ENCODE results near the gene SF3B3. TPM values are rescaled to one million over a fixed set of nuclear protein-coding genes. Genes with fewer than 3 reads are reported as not detected.

The SF3B3 gene
- polyA plus RNA-seq, 1 of the 3 experiments (the other 2 are of a cell fraction) = 81.7 TPM

DNA sequence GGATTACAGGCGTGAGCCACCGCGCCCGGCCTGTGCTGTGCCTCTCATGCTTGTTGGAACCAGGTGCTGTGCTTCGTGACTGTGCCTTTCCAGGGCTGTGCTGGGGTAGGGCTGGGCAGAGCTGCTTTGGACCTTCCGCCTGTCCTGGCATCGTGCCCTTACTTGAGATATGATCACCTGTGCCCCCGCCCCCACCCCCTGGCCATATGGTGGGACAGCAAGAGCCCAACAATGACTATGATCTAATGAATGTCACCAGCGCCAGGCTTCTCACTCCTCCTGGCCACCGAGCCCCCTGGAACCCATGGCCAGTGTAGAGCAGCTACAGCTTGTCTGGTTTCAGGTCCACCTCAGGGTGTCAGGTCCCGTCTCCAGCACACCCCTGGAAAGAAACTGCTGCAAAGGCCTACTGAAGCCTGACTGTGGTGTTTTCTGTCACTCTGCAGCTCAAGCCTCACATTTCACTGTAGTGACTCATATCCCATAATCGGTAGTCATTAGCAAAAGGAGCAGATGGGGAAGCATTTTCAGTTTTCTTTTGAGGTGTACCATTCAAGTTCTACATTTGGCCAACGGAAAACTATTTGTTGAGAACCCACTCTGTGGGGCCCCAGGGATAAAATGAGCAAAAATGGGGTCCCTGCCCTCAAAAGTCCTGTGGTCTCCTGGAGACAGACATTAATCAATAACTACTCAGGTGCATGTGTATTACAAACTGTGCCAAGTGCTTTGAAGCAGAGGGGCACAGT, 47.2 kb upstream of the SF3B3 start:
- H3K4me1 ChIP-seq (ENCODE audit: control insufficient read depth in 1 of 2, insufficient read depth in 2 of 2, low read depth in 1 of 2, low read length in 1 of 2) = peaks cover 10 to 11% of the 10 kb centered on the region in 2 experiments; a peak in 3 of 4 replicates
- H3K9ac ChIP-seq = peak overlapping the region; percentile 43; the same call in 1 of the 2 replicates
- H3K36me3 ChIP-seq (replicated peaks in 1 of 2; ENCODE audit: control insufficient read depth in 1 of 2, insufficient read depth in 2 of 2, low read length in 1 of 2) = peaks cover 0 to 33% of the 10 kb centered on the region in 2 experiments
- ChIA-PET CTCF (no interaction called here), POLR2A (no interaction called here)
- TF ChIP-seq TEAD4 (IDR thresholded peaks at IDR 0.05; ENCODE audit: borderline replicate concordance, insufficient read depth) = 0 out of 2 replicates have a peak, but pooled peaks have one; percentile 39
- 0 out of 2 replicates have a peak, but pooled peaks have one; percentile 24 for TF ChIP-seq POLR2AphosphoS5 (IDR thresholded peaks at IDR 0.05; ENCODE audit: low read depth, low read length)
- no peak for TF ChIP-seq GABPA (IDR thresholded peaks at IDR 0.05; ENCODE audit: low read depth)
- TF ChIP-seq FOSL2 (IDR thresholded peaks at IDR 0.05; ENCODE audit: borderline replicate concordance, low read depth) = peak; percentile 86
- peak; percentile 72 for TF ChIP-seq GATA2 (CRISPR knock-in tag; IDR thresholded peaks at IDR 0.05)
- no peak for TF ChIP-seq TAF1 (IDR thresholded peaks at IDR 0.05; ENCODE audit: borderline replicate concordance, low read depth, low read length)
- TF ChIP-seq, protein P1, sequence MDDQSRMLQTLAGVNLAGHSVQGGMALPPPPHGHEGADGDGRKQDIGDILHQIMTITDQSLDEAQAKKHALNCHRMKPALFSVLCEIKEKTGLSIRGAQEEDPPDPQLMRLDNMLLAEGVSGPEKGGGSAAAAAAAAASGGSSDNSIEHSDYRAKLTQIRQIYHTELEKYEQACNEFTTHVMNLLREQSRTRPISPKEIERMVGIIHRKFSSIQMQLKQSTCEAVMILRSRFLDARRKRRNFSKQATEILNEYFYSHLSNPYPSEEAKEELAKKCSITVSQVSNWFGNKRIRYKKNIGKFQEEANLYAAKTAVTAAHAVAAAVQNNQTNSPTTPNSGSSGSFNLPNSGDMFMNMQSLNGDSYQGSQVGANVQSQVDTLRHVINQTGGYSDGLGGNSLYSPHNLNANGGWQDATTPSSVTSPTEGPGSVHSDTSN (IDR thresholded peaks at IDR 0.05) = peak; percentile 87
- peak; percentile 45; the same call in 1 of the 2 replicates for TF ChIP-seq NFIC (IDR thresholded peaks at IDR 0.05; ENCODE audit: borderline replicate concordance)
- TF ChIP-seq SMC3 (IDR thresholded peaks at IDR 0.05; ENCODE audit: low read depth, low read length) = 0 out of 2 replicates have a peak, but pooled peaks have one; percentile 3
- TF ChIP-seq TCF12 (IDR thresholded peaks at IDR 0.05) = peak; percentile 81
- peak; percentile 18 for TF ChIP-seq CHD2 (IDR thresholded peaks at IDR 0.05; ENCODE audit: low read length, partially characterized antibody)
- TF ChIP-seq, protein P2, sequence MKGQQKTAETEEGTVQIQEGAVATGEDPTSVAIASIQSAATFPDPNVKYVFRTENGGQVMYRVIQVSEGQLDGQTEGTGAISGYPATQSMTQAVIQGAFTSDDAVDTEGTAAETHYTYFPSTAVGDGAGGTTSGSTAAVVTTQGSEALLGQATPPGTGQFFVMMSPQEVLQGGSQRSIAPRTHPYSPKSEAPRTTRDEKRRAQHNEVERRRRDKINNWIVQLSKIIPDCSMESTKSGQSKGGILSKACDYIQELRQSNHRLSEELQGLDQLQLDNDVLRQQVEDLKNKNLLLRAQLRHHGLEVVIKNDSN (IDR thresholded peaks at IDR 0.05; ENCODE audit: borderline replicate concordance, low read depth) = no peak
- TF ChIP-seq, protein P3, sequence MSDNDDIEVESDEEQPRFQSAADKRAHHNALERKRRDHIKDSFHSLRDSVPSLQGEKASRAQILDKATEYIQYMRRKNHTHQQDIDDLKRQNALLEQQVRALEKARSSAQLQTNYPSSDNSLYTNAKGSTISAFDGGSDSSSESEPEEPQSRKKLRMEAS (IDR thresholded peaks at IDR 0.05; ENCODE audit: low read depth) = 0 out of 2 replicates have a peak, but pooled peaks have one; percentile 42
- TF ChIP-seq RCOR1 (IDR thresholded peaks at IDR 0.05; ENCODE audit: low read length) = 0 out of 2 replicates have a peak, but pooled peaks have one; percentile 20
- TF ChIP-seq, protein P4, sequence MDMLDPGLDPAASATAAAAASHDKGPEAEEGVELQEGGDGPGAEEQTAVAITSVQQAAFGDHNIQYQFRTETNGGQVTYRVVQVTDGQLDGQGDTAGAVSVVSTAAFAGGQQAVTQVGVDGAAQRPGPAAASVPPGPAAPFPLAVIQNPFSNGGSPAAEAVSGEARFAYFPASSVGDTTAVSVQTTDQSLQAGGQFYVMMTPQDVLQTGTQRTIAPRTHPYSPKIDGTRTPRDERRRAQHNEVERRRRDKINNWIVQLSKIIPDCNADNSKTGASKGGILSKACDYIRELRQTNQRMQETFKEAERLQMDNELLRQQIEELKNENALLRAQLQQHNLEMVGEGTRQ (IDR thresholded peaks at IDR 0.05; ENCODE audit: borderline replicate concordance, low read depth, low read length) = no peak
- H2AFZ ChIP-seq (ENCODE audit: low read depth) = peak overlapping the region; percentile 36
- peak; percentile 79 for DNase-seq
- peak overlapping the region; percentile 70 for H3K4me2 ChIP-seq
- H3K27me3 ChIP-seq (ENCODE audit: insufficient read depth) = no peaks in the 10 kb centered on the region
- H3K9me2 ChIP-seq = no peaks in the 10 kb centered on the region
- H3K79me2 ChIP-seq (ENCODE audit: insufficient read depth) = no peaks in the 10 kb centered on the region
- H3K27ac ChIP-seq (ENCODE audit: low read depth in 2 of 2, low read length in 1 of 2) = peak overlapping the region; percentile 72 to 82
- H3F3A ChIP-seq (replicated peaks; ENCODE audit: insufficient read depth) = peaks cover 12% of the 10 kb centered on the region
- no peaks in the 10 kb centered on the region for H4K20me1 ChIP-seq (ENCODE audit: insufficient read depth)
- H3K9me3 ChIP-seq = no peaks in the 10 kb centered on the region
- WGBS (ENCODE audit: low lambda C conversion rate) = 58% methylated on average over 11 of the region's 13 CpGs
- H3K4me3 ChIP-seq (ENCODE audit: low read depth in 2 of 2, low read length in 1 of 2) = no peak overlapping the region

Measured in SK-N-SH (cell line).